ENCODE measurements around the gene PNCK. TPM values are rescaled to one million over a fixed set of nuclear protein-coding genes. Genes with fewer than 3 reads are reported as not detected.

Gene PNCK
- total and polyA plus RNA-seq, 5 donors from 2014 or later, result 0.54 TPM; not detected in 4

DNA sequence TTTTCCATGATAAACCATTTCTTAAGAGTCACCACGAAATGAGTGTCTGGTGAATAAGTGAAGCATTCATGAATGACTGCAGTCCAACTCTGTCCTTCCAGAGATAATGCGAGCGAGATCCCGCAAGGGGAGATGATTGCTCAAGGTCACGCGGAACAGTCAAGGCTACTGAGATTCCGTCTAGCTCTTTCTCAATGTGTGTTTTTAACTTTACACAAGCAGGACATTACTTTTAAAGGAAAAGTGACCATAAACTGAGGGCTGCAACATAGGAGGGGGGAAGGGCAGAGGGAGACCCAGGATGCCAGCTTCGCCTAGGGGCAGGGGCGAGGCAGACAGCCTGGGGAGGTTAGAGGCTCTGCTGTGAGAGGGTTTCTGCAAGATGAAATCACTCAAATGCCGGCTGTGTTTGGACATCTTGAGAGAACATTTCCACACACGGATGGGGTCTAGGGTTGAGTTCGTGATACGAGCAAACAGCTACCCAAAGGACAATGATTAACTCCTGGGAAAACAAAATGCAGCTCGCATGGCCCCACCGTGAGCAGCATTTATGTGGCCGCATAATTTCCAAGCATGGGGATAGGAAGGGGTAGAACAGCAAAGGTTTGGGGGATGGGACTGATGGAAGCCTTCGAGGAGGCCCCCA lies 50.8 kb downstream of the PNCK start:
- Histone ChIP-seq H3K36me3 (ENCODE audit: control insufficient read depth, insufficient read depth, low read length) (no peaks in the 10 kb centered on the region), H3K27me3 (ENCODE audit: control insufficient read depth, insufficient read depth, low read length) (no peaks in the 10 kb centered on the region), H3K27ac (ENCODE audit: insufficient read depth, low read length, poor library complexity, severe bottlenecking) (no peak overlapping the region), H3K4me3 (ENCODE audit: low read depth, low read length) (no peak overlapping the region), H3K4me1 (ENCODE audit: control insufficient read depth, insufficient read depth, low read length, poor library complexity, severe bottlenecking) (no peaks in the 10 kb centered on the region), H3K9me3 (ENCODE audit: control insufficient read depth in 2 of 2, low read length in 2 of 2) (no peaks in the 10 kb centered on the region)
- no peak for ATAC-seq (ENCODE audit: low read depth in 2 of 2)
- Mint-ChIP-seq H3K9me3 (peaks cover 0 to 2% (median 0%) of the 10 kb centered on the region in 7 donors), H3K4me1 (no peaks in the 10 kb centered on the region), H3K36me3 (no peaks in the 10 kb centered on the region), H3K27ac (no peak overlapping the region), H3K4me3 (no peak overlapping the region), H3K27me3 (peaks cover 5% of the 10 kb centered on the region)
- DNase-seq, result no peak

DNA sequence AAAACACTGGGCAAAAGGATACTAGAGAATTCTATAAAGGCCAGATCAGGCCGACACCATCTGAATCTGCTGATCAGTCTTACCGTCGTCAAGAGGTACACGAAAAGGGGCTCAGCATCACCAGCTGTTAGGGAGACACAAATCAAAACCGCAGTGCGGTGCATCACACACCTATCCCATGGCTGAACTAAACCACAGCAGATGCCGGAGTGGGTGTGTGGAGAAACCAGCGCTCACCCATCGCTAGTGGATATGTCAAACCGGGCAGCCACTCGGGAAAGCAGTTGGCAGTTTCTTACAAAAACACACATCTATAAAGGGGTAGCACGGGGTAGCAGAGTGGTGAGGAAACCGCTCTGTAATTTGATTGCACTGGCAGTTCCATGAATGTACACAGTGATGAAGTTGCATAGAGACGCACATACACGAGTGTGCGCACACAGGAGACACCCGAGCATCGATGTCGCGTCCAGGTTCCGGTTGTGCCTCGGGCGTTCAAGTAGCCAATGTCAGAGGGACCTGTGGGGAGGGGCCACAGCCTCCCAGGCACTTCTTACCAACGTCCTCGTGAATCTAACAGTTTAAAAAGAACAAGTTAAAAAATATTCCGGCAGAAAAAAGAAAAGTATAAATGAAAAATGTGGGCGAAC lies 51.5 kb downstream of the PNCK start:
- H3K27me3 Mint-ChIP-seq, result peaks cover 7% of the 10 kb centered on the region
- no peak for ATAC-seq (ENCODE audit: low read depth in 2 of 2)

DNA sequence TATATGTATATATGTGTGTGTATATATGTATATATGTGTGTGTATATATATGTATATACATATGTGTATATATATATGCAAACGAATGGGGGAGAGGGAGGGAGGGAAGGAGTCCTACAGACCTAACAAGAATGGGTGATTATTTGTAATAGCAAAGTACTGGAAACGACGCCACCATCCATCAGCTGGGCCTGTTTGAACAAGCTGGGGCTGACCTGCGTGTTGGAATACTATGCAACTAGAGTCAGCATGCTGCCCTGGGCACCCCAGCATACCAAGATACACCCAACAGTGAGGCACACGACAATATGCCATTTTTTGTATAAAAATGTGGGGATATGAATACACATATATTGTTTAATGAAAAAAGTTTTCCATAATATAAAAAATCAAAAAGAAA lies 53.0 kb downstream of the PNCK start:
- Histone ChIP-seq H3K36me3 (ENCODE audit: control insufficient read depth, insufficient read depth, low read length) (no peaks in the 10 kb centered on the region), H3K9me3 (ENCODE audit: control insufficient read depth in 2 of 2, low read length in 2 of 2) (no peaks in the 10 kb centered on the region), H3K27me3 (ENCODE audit: control insufficient read depth, insufficient read depth, low read length) (no peaks in the 10 kb centered on the region), H3K27ac (ENCODE audit: insufficient read depth, low read length, poor library complexity, severe bottlenecking) (no peak overlapping the region), H3K4me1 (ENCODE audit: control insufficient read depth, insufficient read depth, low read length, poor library complexity, severe bottlenecking) (no peaks in the 10 kb centered on the region), H3K4me3 (ENCODE audit: low read depth, low read length) (no peak overlapping the region)
- Mint-ChIP-seq H3K4me3 (no peak overlapping the region), H3K9me3 (peaks cover 0 to 2% (median 0%) of the 10 kb centered on the region in 7 donors), H3K36me3 (no peaks in the 10 kb centered on the region), H3K4me1 (peaks cover 0 to 7% (median 0%) of the 10 kb centered on the region in 4 donors), H3K27me3 (peaks cover 12% of the 10 kb centered on the region), H3K27ac (no peak overlapping the region)
- no peak for ATAC-seq (ENCODE audit: low read depth in 2 of 2)
- no peak for DNase-seq

More for the DNA sequence above, 51.5 kb downstream of the PNCK start:
- no peak overlapping the region for H3K4me3 Mint-ChIP-seq
- H3K4me1 Mint-ChIP-seq, result no peaks in the 10 kb centered on the region
- Histone ChIP-seq H3K36me3 (ENCODE audit: control insufficient read depth, insufficient read depth, low read length) (no peaks in the 10 kb centered on the region), H3K9me3 (ENCODE audit: control insufficient read depth in 2 of 2, low read length in 2 of 2) (no peaks in the 10 kb centered on the region), H3K4me3 (ENCODE audit: low read depth, low read length) (no peak overlapping the region), H3K4me1 (ENCODE audit: control insufficient read depth, insufficient read depth, low read length, poor library complexity, severe bottlenecking) (no peaks in the 10 kb centered on the region), H3K27me3 (ENCODE audit: control insufficient read depth, insufficient read depth, low read length) (no peaks in the 10 kb centered on the region), H3K27ac (ENCODE audit: insufficient read depth, low read length, poor library complexity, severe bottlenecking) (no peak overlapping the region)
- no peaks in the 10 kb centered on the region for H3K36me3 Mint-ChIP-seq
- no peak overlapping the region for H3K27ac Mint-ChIP-seq
- DNase-seq, result no peak
- peaks cover 0 to 2% (median 0%) of the 10 kb centered on the region in 7 donors for H3K9me3 Mint-ChIP-seq

Other genes starting within 250 kb of the PNCK start
- gene TREX2, start 227.8 kb downstream of the PNCK start, total RNA-seq, result 3.8 TPM
- gene TREX2, start 227.8 kb downstream of the PNCK start, polyA plus RNA-seq, result under 1 TPM; 0.30 to 1.00 (median 0.59) TPM
- 43.1 TPM for gene HAUS7, start 203.2 kb downstream of the PNCK start, total RNA-seq
- 10 to 100 TPM; 28.0 to 37.4 (median 33.4) TPM for gene HAUS7, start 203.2 kb downstream of the PNCK start, polyA plus RNA-seq
- gene BGN, start 178.8 kb downstream of the PNCK start, total RNA-seq, result not detected
- gene BGN, start 178.8 kb downstream of the PNCK start, polyA plus RNA-seq, result not detected
- not detected for gene ATP2B3, start 156.2 kb downstream of the PNCK start, total RNA-seq
- gene ATP2B3, start 156.2 kb downstream of the PNCK start, polyA plus RNA-seq, result not detected
- 23.8 TPM for gene CCNQ, start 74.7 kb downstream of the PNCK start, total RNA-seq
- 10 to 100 TPM; 59.8 to 78.4 (median 77.2) TPM for gene CCNQ, start 74.7 kb downstream of the PNCK start, polyA plus RNA-seq
- gene DUSP9, start 26.6 kb downstream of the PNCK start, total RNA-seq, result not detected
- gene DUSP9, start 26.6 kb downstream of the PNCK start, polyA plus RNA-seq, result not detected
- 3.4 TPM for gene SLC6A8, start 14.1 kb upstream of the PNCK start, total RNA-seq
- under 1 TPM; 0.08 to 0.72 (median 0.18) TPM for gene SLC6A8, start 14.1 kb upstream of the PNCK start, polyA plus RNA-seq
- 99.9 TPM for gene BCAP31, start 50.6 kb upstream of the PNCK start, total RNA-seq
- gene BCAP31, start 50.6 kb upstream of the PNCK start, polyA plus RNA-seq, result 100 to 1,000 TPM; 261 to 318 (median 276) TPM
- 7.5 TPM for gene ABCD1, start 51.0 kb upstream of the PNCK start, total RNA-seq
- 1 to 10 TPM; 1.1 to 3.4 (median 1.5) TPM for gene ABCD1, start 51.0 kb upstream of the PNCK start, polyA plus RNA-seq
- gene PLXNB3, start 90.4 kb upstream of the PNCK start, total RNA-seq, result 0.52 TPM
- not detected for gene PLXNB3, start 90.4 kb upstream of the PNCK start, polyA plus RNA-seq
- gene SRPK3, start 107.2 kb upstream of the PNCK start, total RNA-seq, result not detected
- gene SRPK3, start 107.2 kb upstream of the PNCK start, polyA plus RNA-seq, result not detected
- 64.4 TPM for gene IDH3G, start 120.6 kb upstream of the PNCK start, total RNA-seq
- gene IDH3G, start 120.6 kb upstream of the PNCK start, polyA plus RNA-seq, result 100 to 1,000 TPM in 3 of 4 donors, 10 to 100 TPM in 1; 96.3 to 127 (median 109) TPM
- 155 TPM for gene SSR4, start 120.9 kb upstream of the PNCK start, total RNA-seq
- gene SSR4, start 120.9 kb upstream of the PNCK start, polyA plus RNA-seq, result 100 to 1,000 TPM; 366 to 475 (median 424) TPM
- 4.9 TPM for gene PDZD4, start 156.7 kb upstream of the PNCK start, total RNA-seq
- not detected for gene PDZD4, start 156.7 kb upstream of the PNCK start, polyA plus RNA-seq
- gene L1CAM, start 212.4 kb upstream of the PNCK start, total RNA-seq, result 2.1 TPM
- under 1 TPM in 1 of 4 donors, not detected in 3; 0.67 TPM for gene L1CAM, start 212.4 kb upstream of the PNCK start, polyA plus RNA-seq
- not detected for gene AVPR2, start 230.9 kb upstream of the PNCK start, total RNA-seq
- not detected for gene AVPR2, start 230.9 kb upstream of the PNCK start, polyA plus RNA-seq

All from CD4-positive, CD25-positive, alpha-beta regulatory T cell (primary cell).